Measurements from ENCODE around the gene CMTM3.

The CMTM3 gene

GRCh38 chr16:66585481-66586239, 18.8 kb upstream of the CMTM3 start:
- DNase-seq (ENCODE audit: low read depth) = no peak
- no peak overlapping the region for H3K4me3 ChIP-seq (ENCODE audit: low read depth, low read length)
- no peak for TF ChIP-seq CTCF (conservative IDR thresholded peaks at IDR 0.05; ENCODE audit: low read depth, low read length)

GRCh38 chr16:66587881-66588600, 16.5 kb upstream of the CMTM3 start:
- DNase-seq (ENCODE audit: low read depth) = no peak
- no peak overlapping the region for H3K4me3 ChIP-seq (ENCODE audit: low read depth, low read length)
- TF ChIP-seq CTCF (conservative IDR thresholded peaks at IDR 0.05; ENCODE audit: low read depth, low read length) = no peak

GRCh38 chr16:66588981-66589713, 15.4 kb upstream of the CMTM3 start:
- DNase-seq (ENCODE audit: low read depth) = peak; percentile 71
- TF ChIP-seq CTCF (conservative IDR thresholded peaks at IDR 0.05; ENCODE audit: low read depth, low read length) = peak; percentile 82
- no peak overlapping the region for H3K4me3 ChIP-seq (ENCODE audit: low read depth, low read length)

- no peak for DNase-seq (ENCODE audit: low read depth)
- no peak overlapping the region for H3K4me3 ChIP-seq (ENCODE audit: low read depth, low read length)
- no peak for TF ChIP-seq CTCF (conservative IDR thresholded peaks at IDR 0.05; ENCODE audit: low read depth, low read length)
Observed at GRCh38 chr16:66590322-66590721, 14.2 kb upstream of the CMTM3 start.

- TF ChIP-seq CTCF (conservative IDR thresholded peaks at IDR 0.05; ENCODE audit: low read depth, low read length) = no peak
- no peak for DNase-seq (ENCODE audit: low read depth)
- no peak overlapping the region for H3K4me3 ChIP-seq (ENCODE audit: low read depth, low read length)
Observed at GRCh38 chr16:66591018-66591417, 13.5 kb upstream of the CMTM3 start.

GRCh38 chr16:66592241-66592640, 12.3 kb upstream of the CMTM3 start:
- no peak overlapping the region for H3K4me3 ChIP-seq (ENCODE audit: low read depth, low read length)
- no peak for DNase-seq (ENCODE audit: low read depth)
- TF ChIP-seq CTCF (conservative IDR thresholded peaks at IDR 0.05; ENCODE audit: low read depth, low read length) = no peak

Measured in choroid plexus epithelial cell (primary cell).